ENCODE data around the gene UVSSA.
"Not testable (repeated sequence)": the region's sequence is repeated elsewhere in the genome, so short reads cannot be mapped to it uniquely, and the experiment has no call there.

Gene UVSSA

DNA sequence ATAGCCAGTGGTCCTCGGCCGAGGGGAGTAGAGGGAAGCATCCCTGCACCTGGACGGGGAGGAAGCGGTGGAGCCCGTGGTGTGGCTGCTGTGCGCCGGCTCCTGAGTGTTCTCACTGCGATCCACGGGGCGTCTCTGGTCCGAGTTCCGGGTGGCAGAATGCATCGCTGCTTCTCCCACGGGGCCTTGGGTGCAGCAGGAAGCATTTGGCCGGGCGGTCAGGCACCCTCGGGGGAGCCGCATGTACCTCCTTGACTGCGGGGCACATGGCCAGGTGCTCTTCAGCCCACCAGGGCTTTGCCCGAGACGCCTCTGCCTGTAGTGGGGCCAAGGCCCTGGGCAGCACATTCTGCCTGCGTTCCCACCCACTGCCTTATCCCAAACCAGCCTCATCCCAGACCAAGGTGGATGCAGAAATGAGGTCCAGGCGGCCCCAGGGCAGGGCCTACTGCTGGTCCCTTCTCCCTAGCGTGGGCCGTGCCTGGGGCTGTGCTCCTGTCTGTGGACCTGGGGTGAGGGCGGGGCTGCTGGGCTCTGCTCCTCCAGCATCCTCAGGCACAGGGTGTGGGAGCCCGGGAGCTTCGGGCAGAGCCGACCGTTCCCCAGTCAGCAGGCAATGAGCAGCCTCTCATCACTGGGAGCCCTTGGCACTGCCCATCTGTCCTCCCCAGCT lies 31.7 kb downstream of the UVSSA start:
- DNase-seq: no peak

DNA sequence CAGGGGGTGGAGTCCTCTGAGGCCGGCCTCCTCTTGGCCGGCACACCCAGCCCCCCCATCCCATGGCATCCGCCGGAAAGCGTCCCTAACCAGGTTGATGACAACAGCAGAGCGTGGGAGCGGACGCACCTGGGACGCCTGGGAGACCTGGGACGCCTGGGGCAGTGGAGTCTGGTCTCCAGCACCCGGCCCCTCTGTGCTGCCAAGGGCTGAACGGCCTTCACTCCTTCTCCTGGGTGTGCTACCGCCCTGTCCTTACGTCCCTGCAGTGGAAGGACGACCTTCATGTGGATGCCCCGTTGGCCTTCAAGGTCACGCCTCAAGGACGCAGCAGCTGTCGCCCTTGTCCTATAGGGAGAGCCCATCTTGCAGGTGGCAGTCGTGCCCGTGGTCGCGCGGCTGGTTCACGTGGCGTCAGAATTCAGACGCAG lies 32.4 kb downstream of the UVSSA start:
- DNase-seq: no peak

DNA sequence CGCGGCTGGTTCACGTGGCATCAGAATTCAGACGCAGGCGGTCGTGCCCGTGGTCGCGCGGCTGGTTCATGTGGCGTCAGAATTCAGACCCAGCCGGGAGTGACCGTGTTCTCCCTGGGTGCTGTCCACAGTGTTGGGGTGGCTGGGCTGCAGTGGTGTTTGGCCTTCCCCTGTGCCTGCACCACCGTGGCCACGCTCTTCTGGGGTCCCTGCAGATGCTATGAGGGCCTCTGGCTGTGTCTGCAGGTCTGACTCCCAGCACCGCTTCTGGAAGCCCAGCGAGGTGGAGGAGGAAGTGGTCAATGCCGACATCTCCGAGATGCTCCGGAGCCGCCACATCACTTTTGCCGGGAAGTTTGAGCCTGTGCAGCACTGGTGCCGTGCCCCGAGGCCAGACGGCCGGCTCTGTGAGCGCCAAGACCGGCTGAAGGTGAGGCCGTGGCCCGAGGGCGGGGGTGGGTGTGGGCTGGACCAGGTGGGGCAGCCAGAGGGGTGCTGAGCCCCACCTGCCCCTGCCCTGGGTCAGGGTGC lies 32.9 kb downstream of the UVSSA start:
- DNase-seq: no peak

DNA sequence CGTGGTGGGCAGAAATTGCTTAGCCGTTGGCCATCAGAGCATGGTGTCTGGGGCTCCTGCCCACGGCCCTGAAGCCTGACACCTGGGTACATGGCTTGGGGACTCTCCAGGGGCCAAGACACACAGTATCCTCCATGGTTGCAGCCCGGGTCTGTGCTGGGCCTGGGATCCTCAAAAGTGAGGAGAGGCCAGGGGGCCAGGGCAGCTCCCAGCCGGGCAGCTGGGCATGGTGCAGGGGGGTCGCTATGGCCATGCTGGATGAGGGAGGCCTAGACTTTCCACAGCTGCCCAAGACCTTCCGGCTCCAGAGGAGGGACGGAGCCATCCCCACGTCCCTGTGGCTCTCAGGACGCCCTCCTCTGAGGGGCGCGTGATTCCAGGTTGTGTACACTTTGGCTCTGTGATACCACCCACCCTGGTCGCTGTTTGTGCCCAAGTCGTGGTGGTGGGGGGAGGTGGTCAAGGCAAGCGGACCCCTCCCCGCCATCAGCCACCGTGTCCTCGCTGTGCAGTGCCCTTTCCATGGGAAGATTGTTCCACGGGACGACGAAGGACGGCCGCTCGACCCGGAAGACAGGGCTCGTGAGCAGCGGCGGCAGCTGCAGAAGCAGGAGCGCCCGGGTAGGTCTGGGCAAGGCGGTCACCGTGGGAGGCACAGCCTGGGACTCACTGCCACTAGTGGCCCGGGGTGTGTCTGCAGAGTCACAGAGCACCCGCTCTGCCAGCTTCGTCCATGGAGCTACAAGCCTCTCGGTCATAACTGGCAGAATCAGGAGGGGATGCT lies 33.6 kb downstream of the UVSSA start:
- no peak for DNase-seq

DNA sequence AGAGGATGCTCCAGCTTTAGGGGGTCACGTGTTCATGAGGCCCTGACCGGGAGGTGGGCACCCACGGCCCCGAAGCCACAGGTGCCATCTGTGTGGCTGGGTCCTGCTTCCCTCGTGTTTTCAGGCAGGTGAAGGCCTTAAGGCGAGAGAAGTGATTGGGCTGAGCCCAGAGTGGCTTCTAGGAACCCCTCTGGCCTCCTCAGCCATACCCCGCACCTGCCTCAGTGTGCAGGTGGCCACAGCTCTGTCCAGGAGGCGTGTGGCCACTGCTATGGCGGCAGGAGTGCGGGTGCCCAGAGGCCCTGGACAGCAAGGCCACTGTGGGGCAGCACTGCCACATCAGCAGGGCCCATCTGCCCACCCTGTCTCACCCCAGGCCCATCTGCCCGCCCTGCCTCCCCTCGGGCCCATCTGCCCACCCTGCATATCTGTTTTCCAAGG lies 34.2 kb downstream of the UVSSA start:
- no peak for DNase-seq

DNA sequence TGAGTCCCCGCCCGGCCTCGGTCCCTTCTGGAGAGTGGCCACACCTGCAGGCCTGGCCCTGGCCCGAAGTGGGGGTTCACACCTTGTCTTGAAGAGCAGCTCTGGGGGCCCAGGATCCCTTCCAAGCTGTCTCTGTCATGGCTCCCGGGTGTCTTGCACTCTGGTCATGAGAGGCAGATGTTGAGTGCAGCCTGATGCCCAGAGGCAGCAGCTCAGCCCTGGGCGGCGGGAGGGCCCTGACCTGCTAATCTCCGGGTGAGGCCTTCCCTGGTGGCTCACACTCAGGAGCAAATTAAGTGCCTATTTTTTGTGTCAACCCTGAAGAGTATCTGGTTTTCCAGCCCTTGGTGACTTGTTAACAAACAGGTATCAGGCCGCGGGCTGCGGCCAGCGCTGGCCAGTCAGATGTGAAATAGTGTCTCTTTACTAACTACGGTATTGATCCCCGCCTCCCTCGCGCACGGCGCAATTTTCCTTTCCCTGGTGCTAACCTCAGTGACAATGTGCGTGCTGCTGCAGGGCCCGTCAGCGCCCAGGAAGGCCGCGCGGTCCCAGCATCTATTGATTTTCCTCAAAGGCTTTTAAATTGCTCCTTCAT lies 35.0 kb downstream of the UVSSA start:
- DNase-seq: no peak

DNA sequence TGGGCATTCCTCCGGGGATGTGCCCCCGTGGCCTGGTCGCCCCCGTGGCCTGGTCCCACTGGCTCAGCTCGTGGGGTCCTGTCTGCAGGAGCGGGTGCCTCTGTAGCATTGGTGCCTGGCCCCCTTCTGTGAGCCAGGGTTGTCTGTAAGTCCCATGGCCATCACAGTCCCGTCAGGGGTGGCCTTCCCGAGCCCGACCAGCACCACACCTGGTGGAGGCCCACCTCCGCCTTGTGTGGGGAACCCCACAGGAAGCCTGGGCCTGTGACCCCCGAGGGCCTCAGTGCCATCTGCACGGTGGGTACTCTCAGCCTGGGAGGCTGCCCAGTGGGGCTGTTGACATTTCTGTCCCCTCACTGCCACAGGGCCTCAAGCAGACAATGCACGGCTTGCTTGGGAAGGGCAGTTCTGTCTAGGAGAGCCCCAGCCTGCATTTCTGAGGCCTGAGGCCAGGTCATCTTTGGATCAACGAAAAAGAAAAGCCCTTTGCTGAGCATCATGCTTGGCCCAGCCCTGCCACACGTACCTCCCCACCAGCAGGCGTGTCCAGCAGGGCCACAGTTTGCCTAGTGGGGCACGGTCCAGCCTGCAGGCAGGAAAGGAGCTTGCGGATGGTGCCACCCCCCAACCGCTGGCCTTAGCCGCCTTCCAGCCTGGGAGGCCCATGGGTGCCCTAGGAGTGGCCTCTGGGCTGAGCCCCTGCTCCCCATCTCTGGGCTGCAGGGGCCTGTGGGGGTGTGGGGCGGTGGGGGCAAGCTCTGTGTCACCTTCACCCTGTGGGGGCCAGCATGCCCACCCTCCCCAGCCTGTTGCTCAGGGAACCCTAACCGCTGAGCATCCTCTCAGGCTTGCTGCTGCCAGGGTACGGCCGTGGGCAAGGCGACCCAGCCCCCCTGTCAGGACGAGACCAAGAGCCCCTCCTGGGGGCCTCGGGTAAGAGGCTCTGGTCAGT lies 36.0 kb downstream of the UVSSA start:
- DNase-seq: no peak

DNA sequence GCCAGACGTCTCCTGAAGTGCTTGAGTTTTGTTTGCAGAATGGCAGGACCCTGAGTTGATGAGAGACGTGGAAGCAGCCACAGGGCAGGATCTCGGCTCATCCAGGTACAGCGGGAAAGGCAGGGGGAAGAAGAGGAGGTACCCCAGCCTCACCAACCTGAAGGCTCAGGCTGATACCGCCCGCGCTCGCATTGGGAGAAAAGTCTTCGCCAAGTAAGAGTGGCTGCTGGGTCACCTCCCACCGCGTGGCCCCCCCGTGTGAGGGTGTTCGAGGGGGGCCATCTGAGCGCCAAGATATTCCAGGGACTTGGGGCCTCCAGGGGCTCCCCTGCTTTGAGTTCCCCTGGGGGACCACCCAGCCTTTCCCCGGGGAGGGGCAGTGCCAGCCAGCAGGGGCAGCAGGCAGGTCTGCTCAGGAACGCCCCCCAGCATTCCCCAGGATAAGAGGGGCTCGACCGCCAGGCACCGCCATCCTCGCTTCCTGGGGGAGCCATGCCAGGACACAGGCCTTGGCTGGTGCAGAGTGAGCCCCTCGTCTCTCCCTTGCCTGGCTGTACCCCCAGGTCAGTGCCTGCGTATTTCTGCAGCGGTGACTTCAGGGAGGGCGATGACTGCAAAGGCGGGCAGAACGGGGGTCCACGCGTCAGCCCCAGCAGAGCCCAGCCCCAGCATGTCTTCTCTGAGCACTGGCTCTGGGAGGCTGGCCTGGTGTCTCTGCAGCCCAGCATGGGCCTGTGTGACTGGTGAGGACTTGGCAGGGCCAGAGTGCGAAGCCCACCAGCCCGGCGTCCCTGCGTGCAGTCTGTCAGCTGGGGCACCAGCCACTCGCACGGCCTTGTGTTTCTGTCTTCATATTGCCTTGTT lies 37.0 kb downstream of the UVSSA start:
- no peak for DNase-seq

DNA sequence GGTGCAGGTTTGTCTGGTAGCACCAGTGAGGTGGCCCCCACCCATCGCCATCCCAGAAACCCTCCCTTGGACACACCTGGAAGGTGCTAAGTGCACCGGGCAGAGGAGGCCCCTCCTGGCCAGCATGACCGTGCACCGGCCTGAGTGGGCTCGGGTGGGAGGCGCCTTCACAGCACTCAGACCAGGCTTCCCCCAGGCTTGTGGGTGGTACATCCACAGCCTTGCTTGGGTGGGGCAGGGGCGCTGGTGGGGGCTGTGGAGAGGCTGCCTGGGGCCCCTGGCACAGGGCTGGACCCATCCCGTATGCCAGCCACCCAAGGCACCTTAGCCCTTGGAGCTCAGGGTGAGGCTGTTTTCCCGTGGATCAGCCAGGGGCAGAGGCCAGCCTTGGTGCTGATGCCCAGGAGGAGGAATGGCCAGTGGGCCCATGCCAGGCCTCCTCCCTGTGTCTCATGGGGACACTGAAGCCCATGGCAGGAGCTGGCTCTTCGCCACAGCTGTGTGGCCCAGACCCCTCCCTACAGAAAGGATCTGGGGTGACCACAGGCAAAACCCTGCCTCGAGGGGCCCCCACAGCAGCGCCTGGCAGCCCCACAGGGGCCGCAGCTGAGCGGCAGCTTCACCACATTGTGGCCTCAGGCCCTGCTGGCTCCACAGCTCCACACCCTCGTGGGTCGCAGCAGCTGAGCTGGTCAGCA lies 37.8 kb downstream of the UVSSA start:
- no peak for DNase-seq

DNA sequence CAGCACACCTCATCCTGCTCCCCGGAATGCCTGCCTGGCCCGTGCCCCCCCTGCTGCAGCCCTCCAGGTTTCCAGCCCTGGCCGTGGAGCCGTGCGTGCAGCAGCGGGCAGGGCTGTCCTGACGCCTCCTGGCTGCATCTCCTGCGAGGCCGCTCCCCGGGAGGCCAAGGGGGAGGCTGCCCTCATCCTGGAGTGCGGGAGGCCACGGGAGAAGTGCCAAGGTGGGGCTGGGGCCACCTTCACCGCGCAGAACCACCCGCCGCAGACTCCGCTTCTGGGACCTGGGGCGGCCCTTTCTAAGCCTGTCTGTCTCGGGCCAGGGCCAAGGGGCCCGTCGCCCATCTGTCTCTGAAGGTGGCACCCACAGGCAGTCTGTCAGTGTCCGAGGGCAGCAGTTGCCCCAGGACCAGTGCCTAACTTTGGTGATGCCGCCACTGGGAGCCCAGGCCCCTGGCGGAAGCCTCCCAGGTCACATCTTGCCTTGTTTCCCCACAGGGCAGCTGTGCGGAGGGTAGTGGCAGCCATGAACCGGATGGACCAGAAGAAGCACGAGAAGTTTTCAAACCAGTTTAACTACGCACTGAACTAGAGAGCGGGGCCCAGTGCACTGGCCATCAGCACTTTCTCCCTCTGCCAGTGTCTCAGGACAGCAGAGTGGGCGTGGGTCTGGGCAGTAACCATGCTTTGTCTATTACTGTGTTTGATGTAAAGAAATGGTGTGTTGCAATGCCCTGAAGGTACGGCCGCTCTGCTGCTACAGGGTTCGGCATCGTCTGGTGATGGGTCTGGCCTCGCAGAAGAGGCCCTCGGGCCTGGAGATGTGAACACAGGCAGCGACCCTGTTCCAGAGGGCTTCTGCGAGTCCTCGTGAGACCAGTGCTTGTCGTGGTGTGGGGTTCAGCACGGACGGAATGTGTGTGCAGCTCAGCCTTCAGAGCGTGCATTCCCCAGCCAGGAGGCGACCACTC lies 38.6 kb downstream of the UVSSA start:
- no peak for DNase-seq

DNA sequence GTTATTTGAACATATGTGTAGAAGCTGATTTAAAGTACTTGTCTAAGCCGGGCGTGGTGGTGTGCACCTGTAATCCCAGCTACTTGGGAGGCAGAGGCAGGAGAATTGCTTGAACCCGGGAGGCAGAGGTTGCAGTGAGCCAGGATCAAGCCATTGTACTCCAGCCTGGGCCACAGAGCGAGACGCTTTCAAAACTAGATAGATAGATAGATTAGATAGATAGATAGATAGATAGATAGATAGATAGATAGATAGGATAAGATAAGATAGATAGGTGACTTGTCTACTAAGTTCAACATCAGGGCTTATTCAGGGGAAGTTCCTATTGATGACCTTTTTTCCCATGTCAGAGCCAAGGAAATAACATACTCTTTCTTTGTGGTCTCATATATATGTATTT lies 46.4 kb downstream of the UVSSA start:
- DNase-seq: not testable (repeated sequence)

DNA sequence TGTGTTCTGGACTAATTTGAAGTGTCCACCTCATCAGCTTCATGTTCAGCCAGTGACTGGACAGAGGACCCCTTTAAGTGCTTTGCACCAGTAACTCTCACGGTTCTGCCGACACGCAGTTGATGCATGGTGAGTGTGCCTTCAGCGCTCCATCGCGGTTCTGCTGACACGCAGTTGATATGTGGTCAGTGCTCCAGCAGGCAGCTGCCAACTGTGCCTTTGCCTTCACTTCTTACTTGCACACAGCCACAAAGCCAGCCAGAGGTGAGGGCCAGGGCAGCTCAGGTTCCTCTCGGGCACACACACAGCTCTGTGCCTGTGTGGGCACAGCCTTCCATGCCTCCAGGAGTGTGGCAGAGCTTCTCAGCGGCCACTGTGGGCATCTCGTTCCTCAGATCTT lies 46.9 kb downstream of the UVSSA start:
- no peak for DNase-seq

DNA sequence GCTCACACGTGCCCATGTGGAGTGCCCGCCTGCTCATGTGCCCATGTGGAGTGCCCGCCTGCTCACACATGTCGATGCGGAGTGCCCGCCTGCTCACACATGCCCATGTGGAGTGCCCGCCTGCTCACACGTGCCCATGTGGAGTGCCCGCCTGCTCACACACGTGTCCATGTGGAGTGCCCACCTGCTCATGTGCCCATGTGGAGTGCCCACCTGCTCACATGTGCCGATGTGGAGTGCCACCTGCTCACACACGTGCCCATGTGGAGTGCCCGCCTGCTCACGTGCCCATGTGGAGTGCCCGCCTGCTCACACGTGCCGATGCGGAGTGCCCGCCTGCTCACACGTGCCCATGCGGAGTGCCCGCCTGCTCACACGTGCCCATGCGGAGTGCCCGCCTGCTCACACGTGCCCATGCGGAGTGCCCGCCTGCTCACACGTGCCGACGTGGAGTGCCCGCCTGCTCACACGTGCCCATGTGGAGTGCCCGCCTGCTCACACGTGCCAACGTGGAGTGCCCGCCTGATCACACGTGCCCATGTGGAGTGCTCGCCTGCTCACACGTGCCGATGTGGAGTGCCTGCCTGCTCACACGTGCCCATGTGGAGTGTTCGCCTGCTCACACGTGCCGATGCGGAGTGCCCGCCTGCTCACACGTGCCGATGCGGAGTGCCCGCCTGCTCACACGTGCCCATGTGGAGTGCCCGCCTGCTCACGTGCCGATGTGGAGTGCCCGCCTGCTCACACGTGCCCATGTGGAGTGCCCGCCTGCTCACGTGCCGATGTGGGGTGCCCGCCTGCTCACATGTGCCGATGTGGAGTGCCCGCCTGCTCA lies 47.8 kb downstream of the UVSSA start:
- not testable (repeated sequence) for DNase-seq

DNA sequence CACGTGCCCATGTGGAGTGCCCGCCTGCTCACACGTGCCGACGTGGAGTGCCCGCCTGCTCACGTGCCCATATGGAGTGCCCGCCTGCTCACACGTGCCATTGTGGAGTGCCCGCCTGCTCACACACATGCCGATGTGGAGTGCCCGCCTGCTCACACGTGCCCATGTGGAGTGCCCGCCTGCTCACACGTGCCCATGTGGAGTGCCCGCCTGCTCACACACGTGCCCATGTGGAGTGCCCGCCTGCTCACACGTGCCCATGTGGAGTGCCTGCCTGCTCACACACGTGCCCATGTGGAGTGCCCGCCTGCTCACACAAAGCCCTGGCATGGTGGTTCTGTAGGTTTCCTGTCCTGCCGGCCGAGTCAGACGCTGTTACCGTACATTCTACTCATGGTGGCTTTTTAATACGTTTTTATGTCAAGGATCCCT lies 48.4 kb downstream of the UVSSA start:
- not testable (repeated sequence) for DNase-seq

DNA sequence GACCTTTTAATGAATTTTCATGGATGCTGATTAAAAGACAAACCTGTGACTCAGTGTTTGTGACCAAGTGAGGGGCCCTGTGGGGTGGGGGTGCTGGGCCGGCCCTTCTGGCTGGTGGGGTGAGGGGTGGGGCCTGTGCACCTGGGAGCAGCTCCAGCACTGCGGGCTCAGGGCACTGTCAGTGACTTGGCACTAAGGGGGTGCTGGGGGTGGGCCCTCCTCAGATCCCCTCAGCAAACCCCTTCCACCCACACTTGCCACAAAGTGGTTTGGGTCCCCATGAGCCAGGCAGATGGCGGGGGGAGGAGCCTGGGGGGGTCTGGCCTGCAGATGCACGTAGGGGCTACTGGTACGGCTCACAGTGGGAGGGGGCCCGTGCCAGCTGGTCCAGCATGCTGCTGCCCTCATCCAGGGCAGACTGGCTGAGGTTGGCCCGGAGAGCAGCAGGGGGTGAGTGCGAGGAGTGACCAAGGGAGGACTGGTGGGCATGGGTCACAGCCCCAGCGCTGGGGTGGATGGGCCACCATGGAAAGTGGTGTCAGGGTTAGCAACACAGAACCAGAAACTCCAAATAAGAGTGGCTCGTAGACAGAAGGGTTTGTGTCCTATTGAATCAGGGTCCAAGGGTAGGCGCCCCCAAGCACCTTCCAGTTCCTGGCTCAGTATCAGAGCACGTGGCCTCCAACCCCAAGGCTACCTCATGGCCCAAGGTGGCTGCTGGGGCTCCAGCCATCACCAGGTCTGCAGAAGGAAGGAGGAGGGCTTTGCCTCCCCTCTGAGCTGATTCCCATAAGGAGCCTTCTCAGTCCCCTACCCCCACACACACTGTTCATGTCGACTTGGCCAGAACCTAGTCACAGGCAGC lies 49.2 kb downstream of the UVSSA start:
- no peak for DNase-seq

DNA sequence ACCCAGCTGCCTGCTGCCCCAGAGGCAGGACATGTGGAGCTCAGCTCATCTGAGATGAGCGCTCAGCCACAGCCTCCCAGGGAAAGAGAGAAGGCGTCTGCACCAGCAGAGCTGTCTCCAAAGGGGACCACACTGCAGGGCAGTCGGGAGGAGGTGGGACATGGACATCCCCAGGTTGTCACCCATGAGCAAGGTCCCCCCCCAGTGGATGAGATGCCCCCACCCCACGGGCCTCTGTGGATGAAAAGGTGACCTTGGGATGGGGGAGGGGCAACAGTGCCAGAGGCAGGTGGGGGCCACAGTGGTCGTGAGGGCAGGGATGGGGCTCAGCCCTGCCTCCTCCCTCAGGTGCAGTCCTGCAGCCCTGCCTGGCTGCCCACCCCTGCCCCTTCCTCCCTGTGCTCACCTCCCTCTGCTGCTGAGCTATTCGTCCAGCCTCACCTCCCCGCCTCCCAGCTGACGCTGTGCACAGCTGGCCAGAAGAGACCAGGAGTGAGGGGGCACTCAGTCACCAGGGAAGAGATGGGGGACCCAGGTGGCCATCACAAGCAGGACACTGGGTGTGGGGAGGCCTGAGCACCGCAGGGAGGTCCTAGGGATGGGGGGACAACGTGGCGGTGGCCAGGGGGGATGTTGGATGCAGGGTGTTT lies 49.9 kb downstream of the UVSSA start:
- no peak for DNase-seq

All from stimulated activated CD4-positive, alpha-beta T cell treated with anti-CD3 and anti-CD28 coated beads, Interleukin-4, amount 100 ng/mL, for 4 hours (primary cell).